GM21717 (cell line): Measurements from ENCODE around the gene FOXO6.

Experiments used
- ATAC-seq: cut with Tn5 transposase; IDR thresholded peaks from one replicate; pipeline ENCODE4 v1.9.1; 2021; ENCODE audit warnings: mild to moderate bottlenecking, moderate library complexity; ENCODE audit not compliant: unreplicated experiment

Gene FOXO6

GRCh38 chr1:41380979-41381691 is 19.9 kb downstream of the FOXO6 start:
- ATAC-seq = no peak

GRCh38 chr1:41381692-41382479 is 20.7 kb downstream of the FOXO6 start:
- no peak for ATAC-seq

GRCh38 chr1:41382480-41383090 is 21.4 kb downstream of the FOXO6 start:
- ATAC-seq = no peak

GRCh38 chr1:41383094-41383852 is 22.0 kb downstream of the FOXO6 start:
- no peak for ATAC-seq

- ATAC-seq = no peak
Observed at GRCh38 chr1:41384579-41384978, 23.3 kb downstream of the FOXO6 start.

GRCh38 chr1:41385398-41386195 is 24.4 kb downstream of the FOXO6 start:
- no peak for ATAC-seq

- ATAC-seq = no peak
Observed at GRCh38 chr1:41386196-41386663, 25.0 kb downstream of the FOXO6 start.

GRCh38 chr1:41387667-41388091 is 26.4 kb downstream of the FOXO6 start:
- no peak for ATAC-seq

GRCh38 chr1:41388510-41388909 is 27.3 kb downstream of the FOXO6 start:
- no peak for ATAC-seq

- ATAC-seq = no peak
Observed at GRCh38 chr1:41389009-41389408, 27.8 kb downstream of the FOXO6 start.

- ATAC-seq = no peak
Observed at GRCh38 chr1:41390166-41390565, 28.9 kb downstream of the FOXO6 start.

- no peak for ATAC-seq
Observed at GRCh38 chr1:41390573-41390972, 29.3 kb downstream of the FOXO6 start.

GRCh38 chr1:41391834-41392527 is 30.7 kb downstream of the FOXO6 start:
- ATAC-seq = no peak

GRCh38 chr1:41392528-41392924 is 31.3 kb downstream of the FOXO6 start:
- no peak for ATAC-seq

GRCh38 chr1:41393716-41394368 is 32.6 kb downstream of the FOXO6 start:
- no peak for ATAC-seq

- ATAC-seq = no peak
Observed at GRCh38 chr1:41394369-41394744, 33.1 kb downstream of the FOXO6 start.

- ATAC-seq = no peak
Observed at GRCh38 chr1:41394959-41395956, 34.0 kb downstream of the FOXO6 start.

GRCh38 chr1:41396084-41396483 is 34.9 kb downstream of the FOXO6 start:
- ATAC-seq = no peak
